Measurements from ENCODE around the gene TNPO3. TPM values are rescaled to one million over a fixed set of nuclear protein-coding genes. Genes with fewer than 3 reads are reported as not detected.
"Not testable (repeated sequence)": the region's sequence is repeated elsewhere in the genome, so short reads cannot be mapped to it uniquely, and the experiment has no call there.

TNPO3 gene
- total RNA-seq, 4 donors from 2014 or later: 34.6 to 48.5 (median 45.2) TPM

- Histone ChIP-seq H3K27ac (no peak overlapping the region), H3K9me3 (no peaks in the 10 kb centered on the region), H3K4me3 (peak overlapping the region in 1 of 2 donors; percentile 37), H3K27me3 (peaks cover 58% of the 10 kb centered on the region), H3K36me3 (no peaks in the 10 kb centered on the region), H3K4me1 (peaks cover 0 to 16% (median 5%) of the 10 kb centered on the region in 3 donors)
- TF ChIP-seq POLR2A (IDR thresholded peaks at IDR 0.05): no peak
- TF ChIP-seq CTCF (IDR thresholded peaks at IDR 0.05): no peak
- TF ChIP-seq EP300 (IDR thresholded peaks at IDR 0.05): no peak
- TF ChIP-seq POLR2AphosphoS5 (IDR thresholded peaks at IDR 0.05): no peak
- no CpG with 5 or more reads among the region's 69 CpGs for WGBS, 2 donors (ENCODE audit: low coverage in 1 of 2)
- no peak for ATAC-seq
Observed at GRCh38 chr7:128915841-128916642, 138.9 kb downstream of the TNPO3 start.

GRCh38 chr7:128915271-128915819, 139.6 kb downstream of the TNPO3 start:
- no peak overlapping the region for H3K27ac ChIP-seq
- 1% methylated on average over 10 of the region's 34 CpGs; no CpG with 5 or more reads in 1 of the 2 donors for WGBS, 2 donors (ENCODE audit: low coverage in 1 of 2)
- H3K4me3 ChIP-seq: peak overlapping the region in 1 of 2 donors; percentile 37
- TF ChIP-seq POLR2AphosphoS5 (IDR thresholded peaks at IDR 0.05) (no peak), CTCF (IDR thresholded peaks at IDR 0.05) (no peak), EP300 (IDR thresholded peaks at IDR 0.05) (no peak), POLR2A (IDR thresholded peaks at IDR 0.05) (no peak)
- no peaks in the 10 kb centered on the region for H3K9me3 ChIP-seq
- peaks cover 60% of the 10 kb centered on the region for H3K27me3 ChIP-seq
- H3K36me3 ChIP-seq: no peaks in the 10 kb centered on the region
- H3K4me1 ChIP-seq: peaks cover 0 to 20% (median 6%) of the 10 kb centered on the region in 3 donors
- no peak for ATAC-seq

- ATAC-seq: no peak
- H3K4me1 ChIP-seq: peaks cover 0 to 27% (median 12%) of the 10 kb centered on the region in 3 donors
- H3K27ac ChIP-seq: no peak overlapping the region
- TF ChIP-seq EP300 (IDR thresholded peaks at IDR 0.05): no peak
- TF ChIP-seq POLR2A (IDR thresholded peaks at IDR 0.05): no peak
- TF ChIP-seq CTCF (IDR thresholded peaks at IDR 0.05): no peak
- no peak for TF ChIP-seq POLR2AphosphoS5 (IDR thresholded peaks at IDR 0.05)
- no peaks in the 10 kb centered on the region for H3K36me3 ChIP-seq
- H3K9me3 ChIP-seq: no peaks in the 10 kb centered on the region
- WGBS, 2 donors (ENCODE audit: low coverage in 1 of 2): 63 to 64% methylated on average over 2 to 3 of the region's 11 CpGs
- H3K27me3 ChIP-seq: peaks cover 67% of the 10 kb centered on the region
- peak overlapping the region in 1 of 2 donors; percentile 37 for H3K4me3 ChIP-seq
Observed at GRCh38 chr7:128914566-128915151, 140.3 kb downstream of the TNPO3 start.

- H3K4me3 ChIP-seq: no peak overlapping the region
- H3K4me1 ChIP-seq: peaks cover 0 to 33% (median 12%) of the 10 kb centered on the region in 3 donors
- no peak overlapping the region for H3K27ac ChIP-seq
- no peaks in the 10 kb centered on the region for H3K9me3 ChIP-seq
- peaks cover 74% of the 10 kb centered on the region for H3K27me3 ChIP-seq
- H3K36me3 ChIP-seq: no peaks in the 10 kb centered on the region
- whole genome bisulfite sequencing, 2 donors (ENCODE audit: low coverage in 1 of 2): 83% methylated on average over 1 of the region's 10 CpGs; no CpG with 5 or more reads in 1 of the 2 donors
- no peak for TF ChIP-seq POLR2AphosphoS5 (IDR thresholded peaks at IDR 0.05)
- TF ChIP-seq EP300 (IDR thresholded peaks at IDR 0.05): no peak
- TF ChIP-seq POLR2A (IDR thresholded peaks at IDR 0.05): no peak
- no peak for TF ChIP-seq CTCF (IDR thresholded peaks at IDR 0.05)
- ATAC-seq: no peak
Observed at GRCh38 chr7:128913870-128914565, 140.9 kb downstream of the TNPO3 start.

GRCh38 chr7:128912709-128913495, 142.0 kb downstream of the TNPO3 start:
- WGBS, 2 donors (ENCODE audit: low coverage in 1 of 2): no CpG with 5 or more reads among the region's 20 CpGs
- peaks cover 79% of the 10 kb centered on the region for H3K27me3 ChIP-seq
- not testable (repeated sequence) for H3K27ac ChIP-seq, H3K4me3 ChIP-seq, ATAC-seq, H3K36me3 ChIP-seq, H3K9me3 ChIP-seq
- peaks cover 0 to 33% (median 12%) of the 10 kb centered on the region in 3 donors for H3K4me1 ChIP-seq

All from gastroesophageal sphincter (tissue), 4 donors.